SK-N-SH (cell line): ENCODE results near the gene PEX10.

Experiments used
- JUND ChIP-seq: IDR thresholded peaks from 2 replicates; pipeline ENCODE4 v1.4.0; 2012
- MXI1 ChIP-seq: IDR thresholded peaks from 2 replicates; pipeline ENCODE4 v1.6.1; 2012; ENCODE audit warnings: mild to moderate bottlenecking, low read depth, low read length, improper control_type of control experiment
- SIN3A ChIP-seq: IDR thresholded peaks from 2 replicates; pipeline ENCODE4 v1.6.1; 2012; ENCODE audit warnings: low read depth, mild to moderate bottlenecking, low read length, moderate library complexity, borderline replicate concordance
- SMC3 ChIP-seq: IDR thresholded peaks from 2 replicates; pipeline ENCODE4 v1.6.1; 2012; ENCODE audit warnings: low read depth, low read length, improper control_type of control experiment
- TF ChIP-seq, protein P1 (sequence below): fragments of 200-600 bp; sonication (generic); IDR thresholded peaks from 2 replicates; pipeline ENCODE4 v1.6.1; 2017; ENCODE audit warnings: antibody characterized with exemption, mild to moderate bottlenecking, moderate library complexity

GRCh38 chr1:2412773-2413494 lies 570 bp upstream of the PEX10 start:
- TF ChIP-seq SIN3A (no peak), JUND (no peak), MXI1 (peak; percentile 39), SMC3 (no peak)
- TF ChIP-seq, protein P1, sequence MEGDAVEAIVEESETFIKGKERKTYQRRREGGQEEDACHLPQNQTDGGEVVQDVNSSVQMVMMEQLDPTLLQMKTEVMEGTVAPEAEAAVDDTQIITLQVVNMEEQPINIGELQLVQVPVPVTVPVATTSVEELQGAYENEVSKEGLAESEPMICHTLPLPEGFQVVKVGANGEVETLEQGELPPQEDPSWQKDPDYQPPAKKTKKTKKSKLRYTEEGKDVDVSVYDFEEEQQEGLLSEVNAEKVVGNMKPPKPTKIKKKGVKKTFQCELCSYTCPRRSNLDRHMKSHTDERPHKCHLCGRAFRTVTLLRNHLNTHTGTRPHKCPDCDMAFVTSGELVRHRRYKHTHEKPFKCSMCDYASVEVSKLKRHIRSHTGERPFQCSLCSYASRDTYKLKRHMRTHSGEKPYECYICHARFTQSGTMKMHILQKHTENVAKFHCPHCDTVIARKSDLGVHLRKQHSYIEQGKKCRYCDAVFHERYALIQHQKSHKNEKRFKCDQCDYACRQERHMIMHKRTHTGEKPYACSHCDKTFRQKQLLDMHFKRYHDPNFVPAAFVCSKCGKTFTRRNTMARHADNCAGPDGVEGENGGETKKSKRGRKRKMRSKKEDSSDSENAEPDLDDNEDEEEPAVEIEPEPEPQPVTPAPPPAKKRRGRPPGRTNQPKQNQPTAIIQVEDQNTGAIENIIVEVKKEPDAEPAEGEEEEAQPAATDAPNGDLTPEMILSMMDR: no peak
